GM10248 (cell line): ENCODE data around the gene CXorf65.

Source experiments
- CTCF ChIA-PET: fragments of 300-600 bp; sonication (Branson Sonifier 250); formaldehyde crosslinking; extraction: SDS; loops from one replicate; lab custom pipeline; 2021; ENCODE audit warnings: antibody characterized with exemption; lab: Yijun Ruan, JAX
- POLR2A ChIA-PET: fragments of 350-650 bp; sonication (Branson Sonifier 250); formaldehyde crosslinking; extraction: SDS; loops from one replicate; lab custom pipeline; 2020; ENCODE audit warnings: antibody characterized with exemption; lab: Yijun Ruan, JAX
- DNase-seq: peaks from one replicate; pipeline ENCODE4 v3.0.0; 2012; ENCODE audit errors: extremely low spot score
- CTCF ChIP-seq: IDR thresholded peaks from 2 replicates; pipeline ENCODE4 v1.5.1; 2012; ENCODE audit warnings: mild to moderate bottlenecking, low read depth; ENCODE audit errors: extremely low read depth, missing control alignments, control extremely low read depth

The CXorf65 gene

GRCh38 chrX:71144651-71145050 lies 38.1 kb upstream of the CXorf65 start, which contains the start of gene NLGN3:
Gene NLGN3 (plus strand): TSS chrX:71144841. CDS start chrX:71147750, 2,909 bp downstream.
- ChIA-PET POLR2A (no interaction called here), CTCF (no interaction called here)

GRCh38 chrX:71143508-71143907 lies 37.0 kb upstream of the CXorf65 start:
- TF ChIP-seq CTCF: no peak
- DNase-seq: no peak
- CTCF ChIA-PET: no interaction called here
- POLR2A ChIA-PET: no interaction called here

More at GRCh38 chrX:71144651-71145050, 38.1 kb upstream of the CXorf65 start, which contains the start of gene NLGN3:
- no peak for DNase-seq
- no peak for TF ChIP-seq CTCF

GRCh38 chrX:71140440-71140839 lies 33.9 kb upstream of the CXorf65 start:
- no peak for DNase-seq
- ChIA-PET POLR2A (no interaction called here), CTCF (no interaction called here)
- TF ChIP-seq CTCF: no peak

GRCh38 chrX:71131510-71131909 lies 25.0 kb upstream of the CXorf65 start:
- CTCF ChIA-PET: interaction anchor here (0.8 to 2.1 kb wide), 2 partner anchors 34 to 132 kb away, joined by 3 to 5 read pairs; no protein-coding TSS in a partner anchor
- no peak for TF ChIP-seq CTCF
- POLR2A ChIA-PET: interaction anchor here (0.8 kb wide), 1 partner anchor 13 kb away, joined by 3 read pairs; the partner anchor contains the start of gene MED12
- DNase-seq: no peak

GRCh38 chrX:71128915-71129765 lies 22.6 kb upstream of the CXorf65 start:
- POLR2A ChIA-PET: no interaction called here
- DNase-seq: peak; percentile 65
- CTCF ChIA-PET: interaction anchor here (0.7 to 2.5 kb wide), 10 partner anchors 8 to 131 kb away, joined by 3 to 23 read pairs (median 6); partner anchors contain the start of genes CXorf65 and MED12
- TF ChIP-seq CTCF: peak; percentile 73

- no peak for TF ChIP-seq CTCF
- ChIA-PET CTCF (interaction anchor here (0.7 to 2.5 kb wide), 8 partner anchors 7 to 130 kb away, joined by 3 to 23 read pairs (median 8); partner anchors contain the start of genes CXorf65 and MED12), POLR2A (interaction anchor here (0.8 kb wide), 1 partner anchor 10 kb away, joined by 3 read pairs; the partner anchor contains the start of gene MED12)
- DNase-seq: no peak
Observed at GRCh38 chrX:71128166-71128833, 21.8 kb upstream of the CXorf65 start.
